Endothelial cell (in vitro differentiated cells): ENCODE measurements around the gene RAPGEF3. TPM values are rescaled to one million over a fixed set of nuclear protein-coding genes. Genes with fewer than 3 reads are reported as not detected.
A peak's percentile ranks its signal among the peaks of the same experiment; 100 is the strongest.

Experiments
- DNase-seq: peaks from one replicate; pipeline ENCODE4 v3.0.0; 2021; ENCODE audit warnings: low spot score
- H3K27ac Mint-ChIP-seq: one replicate; pipeline ENCODE4 v1.8.0; 2021; ENCODE audit warnings: mixed read lengths, inconsistent platforms; ENCODE audit not compliant: unreplicated experiment
- H3K27me3 Mint-ChIP-seq: one replicate; pipeline ENCODE4 v1.8.0; 2021; ENCODE audit warnings: mild to moderate bottlenecking, moderate library complexity, mixed read lengths, inconsistent platforms; ENCODE audit not compliant: unreplicated experiment
- H3K36me3 Mint-ChIP-seq: one replicate; pipeline ENCODE4 v1.8.0; 2021; ENCODE audit warnings: mild to moderate bottlenecking, low read depth, mixed read lengths, inconsistent platforms; ENCODE audit not compliant: unreplicated experiment
- H3K4me1 Mint-ChIP-seq: one replicate; pipeline ENCODE4 v1.8.0; 2021; ENCODE audit warnings: mild to moderate bottlenecking, mixed read lengths, inconsistent platforms; ENCODE audit not compliant: unreplicated experiment
- H3K4me3 Mint-ChIP-seq: one replicate; pipeline ENCODE4 v1.8.0; 2021; ENCODE audit warnings: mild to moderate bottlenecking, mixed read lengths, inconsistent platforms; ENCODE audit not compliant: unreplicated experiment
- H3K9me3 Mint-ChIP-seq: one replicate; pipeline ENCODE4 v1.8.0; 2021; ENCODE audit warnings: mixed read lengths, inconsistent platforms; ENCODE audit not compliant: unreplicated experiment
- CTCF ChIP-seq: fragments of 200-600 bp; sonication (generic); IDR thresholded peaks from one replicate; pipeline ENCODE4 v1.5.0; 2021; ENCODE audit warnings: antibody characterized with exemption; ENCODE audit not compliant: unreplicated experiment
- total RNA-seq: library from RNA; stranded (reverse); fragmentation: NEBNext Ultra II Directional; extraction: Animal tissue kit (Norgen Biotek cat#: 25700); gene quantifications from one replicate; pipeline ENCODE4 v1.2.1, GENCODE V29; 2021; ENCODE audit not compliant: unreplicated experiment

RAPGEF3 gene
- total RNA-seq, 1 donor from 2014 or later, result 81.5 TPM

DNA sequence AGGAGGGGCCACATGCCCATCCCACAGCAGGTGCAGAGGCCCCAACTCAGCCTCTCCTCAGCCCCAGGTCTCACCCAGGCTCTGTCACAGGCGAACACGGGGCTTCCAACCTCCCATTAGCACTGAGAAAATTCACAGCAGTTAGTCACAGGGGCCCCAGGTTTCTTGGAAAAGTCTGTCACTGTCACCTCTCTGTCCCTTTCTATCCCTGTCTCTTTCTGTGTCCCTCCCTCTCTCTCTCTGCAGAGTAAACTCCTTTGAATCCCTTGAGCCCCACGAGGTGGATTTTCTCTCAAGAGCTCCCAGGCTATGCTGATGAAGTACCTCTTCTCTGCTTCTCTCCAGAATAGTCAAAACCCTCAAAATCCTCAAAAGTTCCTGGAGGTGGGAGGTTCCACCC is 19.4 kb downstream of the RAPGEF3 start:
- Mint-ChIP-seq H3K27ac (peak overlapping the region; percentile 52), H3K9me3 (no peaks in the 10 kb centered on the region), H3K36me3 (peaks cover 35% of the 10 kb centered on the region), H3K4me1 (peaks cover 26% of the 10 kb centered on the region), H3K27me3 (peaks cover 18% of the 10 kb centered on the region), H3K4me3 (peak overlapping the region; percentile 42)
- DNase-seq, result no peak
- no peak for TF ChIP-seq CTCF

DNA sequence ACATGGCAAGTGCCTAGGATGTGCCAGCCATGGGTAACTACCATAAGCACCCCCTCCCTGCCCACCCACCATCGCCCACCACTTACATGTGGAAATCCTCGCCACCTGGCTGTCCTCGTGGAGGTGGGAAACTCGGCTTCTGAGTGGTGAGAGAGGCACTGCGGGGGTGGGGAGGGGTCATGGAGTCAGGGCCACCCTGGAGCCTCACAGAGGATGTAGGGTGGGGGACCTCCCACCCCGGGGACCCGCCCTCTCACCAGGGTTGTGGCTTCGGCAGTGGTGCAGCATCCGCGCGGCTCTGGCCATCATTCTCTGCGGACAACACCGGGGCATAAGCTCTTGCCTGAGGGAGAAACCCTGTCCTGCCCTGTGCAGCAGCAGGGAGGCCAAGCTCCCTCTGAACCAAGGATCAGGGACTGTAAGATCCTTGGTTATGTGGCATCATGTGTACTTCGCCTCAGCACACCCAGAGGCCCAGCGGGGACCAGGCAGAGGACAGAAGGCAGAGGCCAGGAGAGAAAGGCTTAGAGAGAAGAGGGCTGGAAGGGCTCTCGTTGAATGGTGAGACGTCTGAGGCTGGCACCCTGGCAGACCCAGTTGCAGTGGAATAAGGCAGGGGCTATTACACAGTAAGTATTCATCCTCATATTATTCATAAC is 20.6 kb downstream of the RAPGEF3 start:
- no peak for TF ChIP-seq CTCF
- Mint-ChIP-seq H3K4me1 (peaks cover 23% of the 10 kb centered on the region), H3K4me3 (no peak overlapping the region), H3K27ac (no peak overlapping the region), H3K9me3 (no peaks in the 10 kb centered on the region), H3K27me3 (peaks cover 19% of the 10 kb centered on the region), H3K36me3 (peaks cover 31% of the 10 kb centered on the region)
- DNase-seq, result no peak

DNA sequence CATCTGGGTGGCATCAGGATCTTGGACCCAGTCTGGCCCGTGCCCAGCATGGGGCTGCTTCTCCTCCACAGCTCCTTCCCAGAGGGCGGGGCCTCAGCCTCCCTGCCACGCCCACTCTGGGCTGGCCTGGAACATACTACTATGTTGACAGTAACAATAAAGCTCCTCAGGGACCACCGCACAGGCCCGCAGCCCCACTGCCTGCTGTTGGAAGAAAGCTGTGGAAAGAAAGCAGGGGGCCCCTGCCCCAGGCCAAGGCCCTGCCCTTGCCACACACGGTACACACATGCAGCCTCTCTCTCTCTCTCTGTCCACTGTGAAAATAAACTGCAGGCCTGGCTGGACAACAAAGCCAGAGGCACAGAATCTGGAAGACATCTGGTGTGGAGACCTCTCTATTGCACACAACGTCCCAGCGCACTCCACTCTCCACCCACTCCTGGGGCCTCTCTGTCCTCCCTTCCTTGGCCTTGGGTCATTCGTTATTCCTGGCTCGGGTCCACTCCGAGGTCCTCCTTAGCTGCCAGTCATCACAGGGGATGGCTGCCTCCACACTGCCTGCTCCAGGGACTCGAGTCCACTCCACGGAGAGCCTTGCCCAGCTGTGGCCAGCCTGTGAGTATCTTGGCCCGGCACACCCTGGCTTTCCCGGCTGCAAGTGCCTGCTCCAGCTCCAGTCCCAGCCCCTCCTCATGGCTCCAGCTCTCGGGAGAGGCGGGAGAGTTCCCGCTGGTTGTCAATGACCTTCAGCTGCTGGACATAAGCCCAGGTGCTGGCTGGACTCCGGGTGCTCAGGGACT is 21.6 kb downstream of the RAPGEF3 start:
- DNase-seq, result no peak
- peaks cover 30% of the 10 kb centered on the region for H3K36me3 Mint-ChIP-seq
- H3K9me3 Mint-ChIP-seq, result no peaks in the 10 kb centered on the region
- H3K27ac Mint-ChIP-seq, result no peak overlapping the region
- TF ChIP-seq CTCF, result no peak
- no peak overlapping the region for H3K4me3 Mint-ChIP-seq
- peaks cover 21% of the 10 kb centered on the region for H3K27me3 Mint-ChIP-seq
- peaks cover 23% of the 10 kb centered on the region for H3K4me1 Mint-ChIP-seq

GRCh38 chr12:47736216-47736615 is 22.5 kb downstream of the RAPGEF3 start:
- Mint-ChIP-seq H3K27ac (no peak overlapping the region), H3K4me3 (no peak overlapping the region), H3K4me1 (peaks cover 23% of the 10 kb centered on the region), H3K27me3 (peaks cover 16% of the 10 kb centered on the region), H3K36me3 (peaks cover 30% of the 10 kb centered on the region), H3K9me3 (no peaks in the 10 kb centered on the region)
- no peak for TF ChIP-seq CTCF
- DNase-seq, result no peak

DNA sequence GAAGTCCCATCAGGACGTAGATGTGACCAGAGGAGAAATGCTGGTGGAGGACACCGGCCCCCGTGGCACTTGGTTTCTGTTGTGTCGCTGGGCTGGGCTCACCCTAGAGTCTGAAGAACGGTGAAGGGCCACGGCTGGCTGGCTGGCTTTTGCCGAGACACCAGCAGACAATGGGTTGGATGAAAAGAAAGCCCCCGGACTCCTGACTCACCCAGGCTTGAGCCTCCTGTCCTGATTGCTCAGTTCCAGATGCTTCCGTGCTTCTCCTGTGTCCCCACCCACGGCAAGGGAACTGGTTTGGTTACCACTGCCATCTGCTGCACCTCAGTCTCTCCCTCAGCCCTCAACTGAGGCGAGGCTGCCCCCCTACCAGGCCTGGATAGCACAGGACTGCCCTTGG is 23.0 kb downstream of the RAPGEF3 start:
- no peak overlapping the region for H3K4me3 Mint-ChIP-seq
- H3K27me3 Mint-ChIP-seq, result peaks cover 16% of the 10 kb centered on the region
- H3K27ac Mint-ChIP-seq, result no peak overlapping the region
- H3K9me3 Mint-ChIP-seq, result no peaks in the 10 kb centered on the region
- TF ChIP-seq CTCF, result no peak
- H3K4me1 Mint-ChIP-seq, result peaks cover 23% of the 10 kb centered on the region
- no peak for DNase-seq
- peaks cover 30% of the 10 kb centered on the region for H3K36me3 Mint-ChIP-seq
